Mammary epithelial cell (primary cell): ENCODE measurements around the gene LURAP1L.

Experiments
- EZH2 ChIP-seq: IDR thresholded peaks from 2 replicates; pipeline ENCODE4 v1.6.1; 2012; ENCODE audit warnings: low read length, inconsistent platforms, borderline replicate concordance
- TF ChIP-seq, protein P1 (sequence below), 2 donors: IDR thresholded peaks in 1 of 2; conservative IDR thresholded peaks in 1 of 2; 2 replicates each; pipeline ENCODE4 v1.5.1; 2011 to 2012; ENCODE audit warnings: inconsistent platforms in 2 of 2, low read length in 2 of 2, mild to moderate bottlenecking in 2 of 2, control low read depth in 1 of 2, low read depth in 1 of 2; ENCODE audit not compliant: insufficient read depth in 1 of 2; ENCODE audit errors: extremely low read depth in 1 of 2

DNA sequence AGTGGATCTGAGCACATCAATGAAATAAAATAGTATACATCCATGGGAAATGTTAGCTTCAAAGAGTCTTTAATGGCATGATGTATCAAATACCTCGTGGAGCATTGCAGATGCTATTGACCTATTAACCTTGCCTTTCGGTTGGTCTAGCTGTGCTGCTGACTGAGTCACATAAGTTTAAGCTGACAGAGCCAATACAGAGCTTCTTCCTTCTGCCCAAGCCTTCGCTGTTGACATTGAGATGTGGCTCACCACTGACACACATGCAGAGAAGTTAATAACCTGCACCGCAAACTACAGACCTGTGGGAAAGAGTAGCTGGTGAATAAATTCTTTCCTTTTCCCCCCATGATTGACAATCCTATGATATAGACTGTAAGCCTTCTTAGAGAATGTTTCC lies 78.2 kb downstream of the LURAP1L start:
- no peak for TF ChIP-seq EZH2
- TF ChIP-seq, protein P1, sequence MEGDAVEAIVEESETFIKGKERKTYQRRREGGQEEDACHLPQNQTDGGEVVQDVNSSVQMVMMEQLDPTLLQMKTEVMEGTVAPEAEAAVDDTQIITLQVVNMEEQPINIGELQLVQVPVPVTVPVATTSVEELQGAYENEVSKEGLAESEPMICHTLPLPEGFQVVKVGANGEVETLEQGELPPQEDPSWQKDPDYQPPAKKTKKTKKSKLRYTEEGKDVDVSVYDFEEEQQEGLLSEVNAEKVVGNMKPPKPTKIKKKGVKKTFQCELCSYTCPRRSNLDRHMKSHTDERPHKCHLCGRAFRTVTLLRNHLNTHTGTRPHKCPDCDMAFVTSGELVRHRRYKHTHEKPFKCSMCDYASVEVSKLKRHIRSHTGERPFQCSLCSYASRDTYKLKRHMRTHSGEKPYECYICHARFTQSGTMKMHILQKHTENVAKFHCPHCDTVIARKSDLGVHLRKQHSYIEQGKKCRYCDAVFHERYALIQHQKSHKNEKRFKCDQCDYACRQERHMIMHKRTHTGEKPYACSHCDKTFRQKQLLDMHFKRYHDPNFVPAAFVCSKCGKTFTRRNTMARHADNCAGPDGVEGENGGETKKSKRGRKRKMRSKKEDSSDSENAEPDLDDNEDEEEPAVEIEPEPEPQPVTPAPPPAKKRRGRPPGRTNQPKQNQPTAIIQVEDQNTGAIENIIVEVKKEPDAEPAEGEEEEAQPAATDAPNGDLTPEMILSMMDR (conservative IDR thresholded peaks at IDR 0.05 in 1 of 2, IDR thresholded peaks at IDR 0.05 in 1 of 2; ENCODE audit: extremely low read depth in 1 of 2, insufficient read depth in 1 of 2, low read depth in 1 of 2, low read length in 2 of 2), result no peak
